HepG2 (cell line): ENCODE measurements around the gene INTS7. TPM values are rescaled to one million over a fixed set of nuclear protein-coding genes. Genes with fewer than 3 reads are reported as not detected.

ENCODE experiments used
- ATAC-seq: fragments of 200-7000 bp; cut with Tn5 transposase; 3 replicates; pipeline ENCODE4 v1.9.1; 2020; ENCODE audit warnings: mild to moderate bottlenecking, moderate library complexity
- BruUV-seq: library from RNA; stranded (reverse); fragments of 400-500 nt; replicated peaks from 2 replicates; lab custom pipeline; 2021; lab: Mats Ljungman, UMichigan
- CTCF ChIA-PET: fragments of 300-600 bp; formaldehyde crosslinking; extraction: SDS; loops from one replicate; lab custom pipeline; 2021; ENCODE audit warnings: low total read pairs, inconsistent platforms, low intra/inter-chr PET ratio; lab: Yijun Ruan, JAX
- POLR2A ChIA-PET: fragments of 350-600 bp; sonication (Branson Sonifier 250); formaldehyde crosslinking; loops from one replicate; lab custom pipeline; 2020; ENCODE audit warnings: antibody characterized with exemption, inconsistent platforms; lab: Yijun Ruan, JAX
- DNase-seq: peaks from one replicate; pipeline ENCODE4 v3.0.0-alpha.2; 2015; ENCODE audit warnings: low spot score
- FAIRE-seq: peaks from 3 replicates; lab custom pipeline; 2011; peaks lifted over from hg19 to GRCh38; lab: Jason Lieb, UNC
- H2AFZ ChIP-seq: one replicate; pipeline ENCODE4 v1.6.1; 2011; ENCODE audit warnings: low read length, inconsistent platforms
- H3K27ac ChIP-seq: fragments of 300-600 bp; 3 replicates; pipeline ENCODE4 v1.8.0; 2011; ENCODE audit warnings: mixed run types, mild to moderate bottlenecking, mixed read lengths, low read length, inconsistent platforms; ENCODE audit not compliant: insufficient read depth; ENCODE audit errors: extremely low read length
- H3K27me3 ChIP-seq, 2 experiments: fragments of 200-600 bp in 1 of 2; 2 replicates in 1 of 2; 3 replicates in 1 of 2; pipeline versions ENCODE4 v1.6.0 to v1.8.0; 2011; ENCODE audit warnings: low read length in 2 of 2, mild to moderate bottlenecking in 2 of 2, moderate library complexity in 2 of 2, inconsistent platforms in 1 of 2; ENCODE audit not compliant: insufficient read depth in 2 of 2, control insufficient read depth in 1 of 2
- H3K36me3 ChIP-seq, 2 experiments: fragments of 200-600 bp in 1 of 2; replicated peaks in 1 of 2; 2 replicates in 1 of 2; 3 replicates in 1 of 2; pipeline versions ENCODE4 v1.5.1 to v1.8.0; 2011; ENCODE audit warnings: low read length in 2 of 2, inconsistent platforms in 1 of 2; ENCODE audit not compliant: insufficient read depth in 2 of 2, control insufficient read depth in 1 of 2
- H3K4me1 ChIP-seq: 2 replicates; pipeline ENCODE4 v1.5.1; 2012; ENCODE audit warnings: low read length, inconsistent platforms; ENCODE audit not compliant: insufficient read depth
- H3K4me2 ChIP-seq: 2 replicates; pipeline ENCODE4 v1.6.0; 2011; ENCODE audit warnings: low read depth, low read length, inconsistent platforms
- H3K4me3 ChIP-seq, 3 experiments: fragments of 200-600 bp in 1 of 3; sonication (generic), shearing (Covaris generic) in 1 of 3; replicated peaks in 1 of 3; 2 replicates each; pipeline ENCODE4 v1.5.1; 2011 to 2016; ENCODE audit warnings: low read length in 3 of 3, inconsistent platforms in 2 of 3, low read depth in 2 of 3, mild to moderate bottlenecking in 2 of 3, control low read depth in 1 of 3, mixed read lengths in 1 of 3; ENCODE audit not compliant: insufficient read depth in 1 of 3
- H3K79me2 ChIP-seq: one replicate; pipeline ENCODE4 v1.6.1; 2011; ENCODE audit warnings: low read length, inconsistent platforms; ENCODE audit not compliant: insufficient read depth
- H3K9ac ChIP-seq: 2 replicates; pipeline ENCODE4 v1.6.0; 2011; ENCODE audit warnings: mild to moderate bottlenecking, low read depth, low read length, inconsistent platforms; ENCODE audit not compliant: insufficient read depth
- H3K9me3 ChIP-seq: 2 replicates; pipeline ENCODE4 v1.5.1; 2012; ENCODE audit warnings: mild to moderate bottlenecking, low read length
- H4K20me1 ChIP-seq: 2 replicates; pipeline ENCODE4 v1.6.0; 2011; ENCODE audit warnings: inconsistent platforms, mild to moderate bottlenecking, low read length, moderate library complexity; ENCODE audit not compliant: insufficient read depth
- ELF1 ChIP-seq: sonication (generic); formaldehyde crosslinking; IDR thresholded peaks from 2 replicates; pipeline ENCODE4 v1.4.0; 2020; ENCODE audit warnings: missing genetic modification reagents
- GZF1 ChIP-seq: sonication (generic); formaldehyde crosslinking; IDR thresholded peaks from 2 replicates; pipeline ENCODE4 v1.5.1; 2020; ENCODE audit warnings: mild to moderate bottlenecking, missing genetic modification reagents
- HHEX ChIP-seq: IDR thresholded peaks from 2 replicates; pipeline ENCODE4 v1.6.1; 2016; ENCODE audit warnings: control low read depth
- HNF1B ChIP-seq: sonication (generic); formaldehyde crosslinking; IDR thresholded peaks from 2 replicates; pipeline ENCODE4 v1.5.1; 2020; ENCODE audit warnings: mild to moderate bottlenecking, moderate library complexity, missing genetic modification reagents
- JUN ChIP-seq: sonication (generic); formaldehyde crosslinking; IDR thresholded peaks from 2 replicates; pipeline ENCODE4 v1.4.0; 2020; ENCODE audit warnings: mild to moderate bottlenecking, missing genetic modification reagents
- PREB ChIP-seq: sonication (generic); formaldehyde crosslinking; IDR thresholded peaks from 2 replicates; pipeline ENCODE4 v1.4.0; 2020; ENCODE audit warnings: missing genetic modification reagents
- RFXANK ChIP-seq: IDR thresholded peaks from 2 replicates; pipeline ENCODE4 v1.6.1; 2016
- SIX1 ChIP-seq: sonication (generic); formaldehyde crosslinking; IDR thresholded peaks from 2 replicates; pipeline ENCODE4 v1.4.0; 2020; ENCODE audit warnings: missing genetic modification reagents, borderline replicate concordance
- STAT5B ChIP-seq: sonication (generic); formaldehyde crosslinking; IDR thresholded peaks from 2 replicates; pipeline ENCODE4 v1.4.0; 2020; ENCODE audit warnings: missing genetic modification reagents
- TP53 ChIP-seq: sonication (generic); formaldehyde crosslinking; conservative IDR thresholded peaks from 2 replicates; pipeline ENCODE4 v1.4.0; 2020; ENCODE audit warnings: missing genetic modification reagents
- ZBTB37 ChIP-seq: sonication (generic); formaldehyde crosslinking; IDR thresholded peaks from 2 replicates; pipeline ENCODE4 v1.4.0; 2020; ENCODE audit warnings: mild to moderate bottlenecking, missing genetic modification reagents
- ZEB1 ChIP-seq: IDR thresholded peaks from 2 replicates; pipeline ENCODE4 v1.6.1; 2012; ENCODE audit warnings: mild to moderate bottlenecking, low read depth, inconsistent platforms; ENCODE audit not compliant: insufficient replicate concordance
- ZNF468 ChIP-seq: sonication (generic); formaldehyde crosslinking; IDR thresholded peaks from 2 replicates; pipeline ENCODE4 v1.8.0; 2022; ENCODE audit warnings: mild to moderate bottlenecking, moderate library complexity, missing genetic modification reagents
- ZNF549 ChIP-seq: sonication (generic); formaldehyde crosslinking; IDR thresholded peaks from 2 replicates; pipeline ENCODE4 v1.5.0; 2020; ENCODE audit warnings: missing genetic modification reagents
- WGBS: methylation state at CpG from one replicate; pipeline ENCODE4 v1.1.6; 2017; ENCODE audit warnings: low lambda C conversion rate; 5-methylcytosine and 5-hydroxymethylcytosine counted together
- in situ Hi-C: cut with HindIII; loops from 2 replicates; pipeline ENCODE4 v1.10.0; 2017; ENCODE audit warnings: low pct_unique_long_range_greater_than_20kb; ENCODE audit not compliant: extremely low pct_ligation_motif_present
- intact Hi-C: fragments of 100-400 bp; cut with micrococcal nuclease; formaldehyde crosslinking; loops from one replicate; pipeline ENCODE4 v1.10.0; 2022; ENCODE audit not compliant: unreplicated experiment
- polyA plus RNA-seq, 8 experiments: library from polyadenylated mRNA; depleted of rRNA in 3 of 8; stranded (reverse) in 7 of 8; unstranded in 1 of 8; fragments of >200 nt; fragmentation: Illumina TruSeq in 4 of 8; extraction: Trizol in 4 of 8; gene quantifications; 2 replicates each; pipeline versions ENCODE4 v1.2.1 to v1.2.3, GENCODE V29; 2011 to 2016; ENCODE audit warnings: low read depth in 4 of 8, missing spikeins in 1 of 8, mixed read lengths in 1 of 8; ENCODE audit not compliant: insufficient read depth in 1 of 8
- total RNA-seq, 5 experiments: library from RNA; depleted of rRNA; stranded (reverse); fragments of >200 nt; fragmentation: Illumina TruSeq; extraction: Trizol; gene quantifications; 2 replicates each; pipeline ENCODE4 v1.2.3, GENCODE V29; 2016; ENCODE audit warnings: low read depth in 1 of 5

The INTS7 gene
- total and polyA plus RNA-seq, 2 of the 13 experiments (the other 11 are each of a cell fraction or from before 2014, with no cell fraction given): 18.3 to 22.4 TPM

GRCh38 chr1:212045981-212046380 is 10.6 kb upstream of the INTS7 start (continued):
- TF ChIP-seq HNF1B (CRISPR knock-in tag) (no peak), HHEX (CRISPR knock-in tag) (no peak), PREB (CRISPR knock-in tag) (no peak), GZF1 (CRISPR knock-in tag) (no peak), SIX1 (CRISPR knock-in tag) (no peak), RFXANK (CRISPR knock-in tag) (no peak)

GRCh38 chr1:212044851-212045250 is 9.5 kb upstream of the INTS7 start:
- H3K9ac ChIP-seq: no peak overlapping the region
- FAIRE-seq (no peak), ATAC-seq (no peak), DNase-seq (no peak)
- no peak overlapping the region for H3K27ac ChIP-seq
- H3K4me1 ChIP-seq: peaks cover 16% of the 10 kb centered on the region
- H4K20me1 ChIP-seq: no peaks in the 10 kb centered on the region; the same call in 1 of the 2 replicates
- TF ChIP-seq ZNF468 (no peak), STAT5B (CRISPR knock-in tag) (no peak), TP53 (no peak), ZNF549 (no peak), ZEB1 (no peak), ZBTB37 (CRISPR knock-in tag) (no peak), JUN (CRISPR knock-in tag) (no peak), ELF1 (CRISPR knock-in tag) (no peak)
- H3K9me3 ChIP-seq: no peaks in the 10 kb centered on the region
- no peaks in the 10 kb centered on the region for H3K27me3 ChIP-seq
- no peak overlapping the region for H3K4me2 ChIP-seq
- intact Hi-C loops: no loop called here
- in situ Hi-C loops: no loop called here
- H3K79me2 ChIP-seq: peaks cover 31% of the 10 kb centered on the region
- ChIA-PET POLR2A (no interaction called here), CTCF (no interaction called here)
- no peak overlapping the region for H2AFZ ChIP-seq
- 100% methylated on average over 1 of the region's 1 CpG for WGBS
- peaks cover 4 to 42% of the 10 kb centered on the region in 2 experiments; a peak in 4 of 5 replicates for H3K36me3 ChIP-seq
- no TSS peak for BruUV-seq
- no peak overlapping the region for H3K4me3 ChIP-seq
